ES-I3 (cell line): Measurements from ENCODE around the gene LDLRAD3.
"Not testable (repeated sequence)": the region's sequence is repeated elsewhere in the genome, so short reads cannot be mapped to it uniquely, and the experiment has no call there.

Experiments
- H3K36me3 ChIP-seq: 2 replicates; pipeline ENCODE4 v1.6.1; 2013; ENCODE audit warnings: mild to moderate bottlenecking, low read length, control low read depth, moderate library complexity; ENCODE audit not compliant: insufficient read depth
- H3K4me1 ChIP-seq: 2 replicates; pipeline ENCODE4 v1.6.1; 2013; ENCODE audit warnings: mild to moderate bottlenecking, control low read depth, low read length; ENCODE audit not compliant: insufficient read depth
- H3K9ac ChIP-seq: 2 replicates; pipeline ENCODE4 v1.6.1; 2013; ENCODE audit warnings: low read depth, mild to moderate bottlenecking, low read length, moderate library complexity
- H3K9me3 ChIP-seq: 2 replicates; pipeline ENCODE4 v1.6.1; 2013; ENCODE audit warnings: mild to moderate bottlenecking, low read length, moderate library complexity; ENCODE audit not compliant: control insufficient read depth, insufficient read depth

The LDLRAD3 gene

GRCh38 chr11:36002796-36003195, 58.9 kb downstream of the LDLRAD3 start:
- H3K9me3 ChIP-seq: peaks cover 3% of the 10 kb centered on the region; the same call in 1 of the 2 replicates
- no peak overlapping the region for H3K9ac ChIP-seq
- no peaks in the 10 kb centered on the region for H3K36me3 ChIP-seq
- peaks cover 16% of the 10 kb centered on the region for H3K4me1 ChIP-seq

DNA sequence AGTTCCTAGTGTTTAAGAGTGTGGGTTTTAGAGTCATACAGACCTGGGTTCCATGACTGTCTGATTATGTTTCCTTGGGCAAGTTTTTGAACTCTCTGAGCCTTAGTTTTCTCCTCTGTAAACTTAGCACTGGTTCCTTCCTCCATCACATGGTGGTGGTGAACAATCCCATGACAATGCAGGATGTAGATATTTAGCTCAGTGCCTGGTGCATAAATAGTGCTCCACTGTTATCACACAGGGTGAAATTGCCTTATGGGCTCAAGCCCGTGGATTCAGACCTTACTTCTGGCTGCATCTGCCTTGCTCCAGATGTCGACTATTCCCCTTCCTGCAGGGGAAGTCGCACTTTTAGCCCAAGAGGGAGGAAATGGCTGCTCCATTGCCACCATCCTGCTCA, 62.7 kb downstream of the LDLRAD3 start:
- no peaks in the 10 kb centered on the region; the same call in 1 of the 2 replicates for H3K36me3 ChIP-seq
- no peak overlapping the region for H3K9ac ChIP-seq
- peaks cover 3% of the 10 kb centered on the region; the same call in 1 of the 2 replicates for H3K9me3 ChIP-seq
- peaks cover 26% of the 10 kb centered on the region for H3K4me1 ChIP-seq

- no peaks in the 10 kb centered on the region; the same call in 1 of the 2 replicates for H3K36me3 ChIP-seq
- no peak overlapping the region for H3K9ac ChIP-seq
- H3K4me1 ChIP-seq: peaks cover 22% of the 10 kb centered on the region
- H3K9me3 ChIP-seq: peaks cover 3% of the 10 kb centered on the region; the same call in 1 of the 2 replicates
Observed at GRCh38 chr11:36007127-36007655, 63.3 kb downstream of the LDLRAD3 start.

DNA sequence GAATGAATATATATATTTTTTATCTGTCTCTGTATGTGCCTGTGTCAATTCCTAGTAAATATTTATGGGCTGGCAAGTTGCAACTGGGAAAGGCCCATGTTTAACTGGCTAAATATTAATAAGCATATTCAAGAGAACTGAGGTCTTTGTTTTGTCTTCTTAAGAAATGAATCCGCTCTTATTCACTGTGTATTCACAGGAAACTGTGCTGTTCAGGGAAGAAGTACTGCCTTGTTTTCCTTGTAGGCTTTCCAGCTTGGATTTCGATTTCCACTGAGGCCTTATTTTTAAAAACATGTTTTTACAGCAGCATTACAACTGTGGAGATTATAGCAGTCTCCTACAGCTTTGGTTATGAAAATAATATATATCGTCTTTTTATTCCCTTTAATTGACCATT, 64.7 kb downstream of the LDLRAD3 start:
- Histone ChIP-seq H3K4me1 (peaks cover 18% of the 10 kb centered on the region; the same call in 1 of the 2 replicates), H3K9ac (no peak overlapping the region), H3K9me3 (peaks cover 3% of the 10 kb centered on the region; the same call in 1 of the 2 replicates), H3K36me3 (no peaks in the 10 kb centered on the region; the same call in 1 of the 2 replicates)

- Histone ChIP-seq H3K9ac (no peak overlapping the region), H3K4me1 (peaks cover 18% of the 10 kb centered on the region; the same call in 1 of the 2 replicates), H3K9me3 (no peaks in the 10 kb centered on the region), H3K36me3 (no peaks in the 10 kb centered on the region; the same call in 1 of the 2 replicates)
Observed at GRCh38 chr11:36009473-36009872, 65.6 kb downstream of the LDLRAD3 start.

- no peaks in the 10 kb centered on the region for H3K9me3 ChIP-seq
- no peaks in the 10 kb centered on the region; the same call in 1 of the 2 replicates for H3K36me3 ChIP-seq
- H3K9ac ChIP-seq: no peak overlapping the region
- H3K4me1 ChIP-seq: peaks cover 18% of the 10 kb centered on the region; the same call in 1 of the 2 replicates
Observed at GRCh38 chr11:36010010-36010740, 66.3 kb downstream of the LDLRAD3 start.

DNA sequence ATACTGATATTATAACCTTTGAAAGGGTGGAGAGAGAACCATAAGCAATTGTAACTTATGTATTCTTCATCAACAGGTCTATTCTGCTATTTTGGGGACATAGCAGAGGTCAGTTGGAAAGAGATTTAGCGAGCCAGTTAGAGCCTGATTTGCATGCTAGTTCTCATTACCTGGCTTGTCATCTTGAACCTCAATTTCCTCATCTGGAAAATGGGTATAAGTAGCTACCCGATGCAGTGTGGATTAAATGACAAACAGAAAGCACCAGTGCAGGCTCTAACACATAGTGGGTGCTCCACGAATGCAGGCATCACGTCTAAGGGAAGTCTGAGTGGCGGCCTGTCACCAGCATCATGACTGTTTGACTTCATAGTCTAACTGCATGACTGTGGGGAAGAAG, 67.7 kb downstream of the LDLRAD3 start:
- Histone ChIP-seq H3K9me3 (no peaks in the 10 kb centered on the region), H3K4me1 (peaks cover 18% of the 10 kb centered on the region; the same call in 1 of the 2 replicates), H3K9ac (no peak overlapping the region), H3K36me3 (no peaks in the 10 kb centered on the region; the same call in 1 of the 2 replicates)

DNA sequence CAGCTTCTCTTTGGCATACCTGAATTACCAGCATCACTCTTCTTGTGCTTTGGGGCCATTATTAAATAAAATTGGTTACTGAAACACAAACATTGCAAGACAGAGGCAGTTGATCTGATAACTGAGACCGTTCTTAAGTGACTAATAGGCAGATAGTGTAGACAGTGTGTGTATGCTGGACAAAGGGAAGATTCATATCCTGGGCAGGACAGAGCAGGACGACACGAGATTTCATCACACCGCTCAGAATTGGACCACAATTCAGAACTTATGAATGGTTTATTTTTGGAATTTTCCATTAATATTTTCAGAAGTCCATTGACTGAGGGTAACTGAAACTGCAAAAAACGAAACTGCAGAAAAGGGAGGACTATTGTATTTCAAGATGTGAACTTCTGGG, 68.6 kb downstream of the LDLRAD3 start:
- peaks cover 18% of the 10 kb centered on the region; the same call in 1 of the 2 replicates for H3K4me1 ChIP-seq
- no peaks in the 10 kb centered on the region; the same call in 1 of the 2 replicates for H3K36me3 ChIP-seq
- no peak overlapping the region for H3K9ac ChIP-seq
- no peaks in the 10 kb centered on the region for H3K9me3 ChIP-seq

GRCh38 chr11:36012979-36013378, 69.1 kb downstream of the LDLRAD3 start:
- H3K9ac ChIP-seq: no peak overlapping the region
- H3K36me3 ChIP-seq: no peaks in the 10 kb centered on the region; the same call in 1 of the 2 replicates
- H3K9me3 ChIP-seq: no peaks in the 10 kb centered on the region
- peaks cover 18% of the 10 kb centered on the region; the same call in 1 of the 2 replicates for H3K4me1 ChIP-seq

- H3K9me3 ChIP-seq, H3K9ac ChIP-seq, H3K36me3 ChIP-seq: not testable (repeated sequence)
- peaks cover 16% of the 10 kb centered on the region; the same call in 1 of the 2 replicates for H3K4me1 ChIP-seq
Observed at GRCh38 chr11:36013446-36013845, 69.6 kb downstream of the LDLRAD3 start.

- Histone ChIP-seq H3K9ac (no peak overlapping the region), H3K9me3 (no peaks in the 10 kb centered on the region), H3K36me3 (no peaks in the 10 kb centered on the region; the same call in 1 of the 2 replicates), H3K4me1 (peaks cover 8% of the 10 kb centered on the region; the same call in 1 of the 2 replicates)
Observed at GRCh38 chr11:36013950-36014897, 70.4 kb downstream of the LDLRAD3 start.

GRCh38 chr11:36014898-36015665, 71.2 kb downstream of the LDLRAD3 start:
- H3K9ac ChIP-seq: no peak overlapping the region
- H3K9me3 ChIP-seq: no peaks in the 10 kb centered on the region
- H3K4me1 ChIP-seq: no peaks in the 10 kb centered on the region
- H3K36me3 ChIP-seq: no peaks in the 10 kb centered on the region; the same call in 1 of the 2 replicates

GRCh38 chr11:36015799-36016198, 71.9 kb downstream of the LDLRAD3 start:
- H3K9ac ChIP-seq: no peak overlapping the region
- H3K36me3 ChIP-seq: no peaks in the 10 kb centered on the region; the same call in 1 of the 2 replicates
- H3K4me1 ChIP-seq: no peaks in the 10 kb centered on the region
- H3K9me3 ChIP-seq: no peaks in the 10 kb centered on the region
